GM21723 (cell line): ENCODE results near the gene ATXN1.
"Not testable (repeated sequence)": the region's sequence is repeated elsewhere in the genome, so short reads cannot be mapped to it uniquely, and the experiment has no call there.

Experiments
- ATAC-seq: cut with Tn5 transposase; IDR thresholded peaks from one replicate; pipeline ENCODE4 v1.9.1; 2021; ENCODE audit warnings: mild to moderate bottlenecking, moderate library complexity; ENCODE audit not compliant: unreplicated experiment

ATXN1 gene

DNA sequence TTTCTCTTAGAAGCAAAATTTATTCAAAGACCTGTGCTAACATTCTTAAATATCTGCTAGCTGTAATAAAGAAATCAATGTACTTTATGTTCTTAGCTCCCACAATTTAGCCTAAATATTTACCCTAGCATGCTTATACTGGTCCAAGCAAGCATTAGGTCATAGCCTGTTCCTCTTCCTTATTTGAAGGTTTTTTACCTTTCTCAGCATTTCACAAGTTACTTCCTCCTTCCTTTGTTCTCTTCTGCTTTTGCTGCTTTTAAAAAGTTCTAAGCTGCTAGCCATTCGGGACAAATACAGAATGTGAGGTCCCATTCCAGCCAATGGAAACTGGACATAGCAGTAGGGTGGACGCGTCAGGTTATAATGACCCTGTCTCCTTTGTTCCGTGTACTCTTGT lies 354.7 kb downstream of the ATXN1 start:
- ATAC-seq = not testable (repeated sequence)

- ATAC-seq = no peak
Observed at GRCh38 chr6:16405375-16405774, 355.9 kb downstream of the ATXN1 start.

GRCh38 chr6:16404456-16404855 lies 356.8 kb downstream of the ATXN1 start:
- no peak for ATAC-seq

GRCh38 chr6:16403831-16404230 lies 357.4 kb downstream of the ATXN1 start:
- ATAC-seq = no peak

DNA sequence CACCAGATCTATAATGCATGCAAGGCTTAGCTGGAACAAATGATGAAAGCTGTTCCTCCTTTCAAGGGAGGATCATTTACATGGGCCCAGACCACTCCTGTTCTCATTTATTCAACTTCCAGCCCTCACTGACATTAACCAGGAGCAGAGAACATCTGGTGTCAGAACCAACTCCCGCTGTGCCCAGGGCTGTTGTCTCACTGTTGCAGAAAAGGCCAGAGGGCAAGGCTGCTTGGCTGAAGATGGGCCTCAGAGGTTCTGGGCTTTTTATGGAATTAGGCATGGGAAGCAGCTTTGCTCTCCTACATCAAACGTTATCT lies 358.7 kb downstream of the ATXN1 start:
- ATAC-seq = no peak

DNA sequence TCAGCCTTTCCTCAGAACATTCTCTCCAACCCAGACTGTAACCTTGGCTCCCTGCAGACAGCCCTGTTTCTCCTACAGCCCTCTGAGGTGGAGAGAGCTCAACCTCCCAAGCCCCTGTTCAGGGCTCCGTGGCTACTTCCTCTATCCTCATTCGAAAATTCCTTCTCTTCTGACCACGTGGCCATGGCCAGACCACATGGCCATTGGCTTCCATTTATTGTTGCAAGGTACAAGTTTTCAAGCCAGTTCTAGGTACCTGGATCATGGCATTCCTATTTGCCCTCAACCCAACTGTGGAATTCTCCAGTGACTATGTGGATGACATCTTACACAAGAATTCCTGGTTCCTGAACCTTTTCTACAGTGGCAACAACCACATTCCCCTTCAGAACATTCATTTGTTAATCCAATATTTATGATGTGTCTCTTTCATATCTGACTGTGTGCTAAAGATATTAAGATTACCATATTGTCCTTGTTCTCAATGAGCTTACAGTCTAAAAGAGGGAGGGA lies 361.0 kb downstream of the ATXN1 start:
- ATAC-seq = no peak

DNA sequence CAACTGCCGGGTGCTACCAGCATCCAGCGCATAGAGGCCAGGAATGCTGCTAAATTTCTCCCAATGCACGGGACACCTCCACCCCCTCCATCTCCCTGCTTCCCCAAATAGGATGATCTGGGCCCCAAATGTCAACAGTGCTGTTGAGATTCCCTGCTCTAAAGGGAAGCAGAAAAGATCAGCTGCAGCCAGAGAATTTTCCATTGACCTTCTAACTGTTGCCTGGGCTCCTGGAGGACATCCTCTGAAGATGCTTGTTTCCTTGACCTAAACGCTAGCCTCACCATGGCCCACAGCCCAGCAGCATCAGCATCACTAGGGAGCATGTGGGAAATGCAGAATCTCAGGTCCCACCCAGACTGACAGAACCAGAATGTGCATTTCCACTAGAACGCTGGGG lies 361.6 kb downstream of the ATXN1 start:
- ATAC-seq = no peak

- no peak for ATAC-seq
Observed at GRCh38 chr6:16399158-16399557, 362.1 kb downstream of the ATXN1 start.

- no peak for ATAC-seq
Observed at GRCh38 chr6:16398587-16398986, 362.7 kb downstream of the ATXN1 start.

GRCh38 chr6:16397623-16398022 lies 363.6 kb downstream of the ATXN1 start:
- no peak for ATAC-seq

GRCh38 chr6:16396497-16397319 lies 364.6 kb downstream of the ATXN1 start:
- ATAC-seq = no peak

GRCh38 chr6:16394632-16395031 lies 366.6 kb downstream of the ATXN1 start:
- ATAC-seq = no peak

GRCh38 chr6:16393326-16393725 lies 367.9 kb downstream of the ATXN1 start:
- no peak for ATAC-seq

GRCh38 chr6:16392010-16392409 lies 369.2 kb downstream of the ATXN1 start:
- no peak for ATAC-seq

DNA sequence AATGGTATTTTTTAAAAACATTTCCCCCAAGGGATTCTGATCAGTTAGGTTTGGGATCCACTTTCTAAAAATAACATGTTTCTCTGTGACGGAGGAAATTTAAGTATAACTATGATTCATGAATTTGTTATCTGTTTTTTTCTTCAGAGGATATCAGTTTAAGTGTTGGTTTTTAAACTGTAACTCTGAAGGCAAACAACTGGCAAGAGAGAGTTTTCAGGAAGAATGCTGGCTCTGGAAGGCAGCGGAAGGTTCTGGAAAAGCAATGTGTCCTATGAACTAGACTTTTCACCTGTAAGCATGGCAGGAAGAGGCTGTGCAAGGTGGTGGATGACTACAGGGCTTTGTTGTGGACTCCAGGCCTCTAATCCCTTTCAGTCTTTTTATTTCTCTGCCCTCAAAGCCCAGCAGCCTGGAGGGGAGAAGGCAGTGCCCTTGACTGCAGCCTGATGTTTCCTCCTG lies 369.8 kb downstream of the ATXN1 start:
- no peak for ATAC-seq

- ATAC-seq = not testable (repeated sequence)
Observed at GRCh38 chr6:16390909-16391450, 370.3 kb downstream of the ATXN1 start.

DNA sequence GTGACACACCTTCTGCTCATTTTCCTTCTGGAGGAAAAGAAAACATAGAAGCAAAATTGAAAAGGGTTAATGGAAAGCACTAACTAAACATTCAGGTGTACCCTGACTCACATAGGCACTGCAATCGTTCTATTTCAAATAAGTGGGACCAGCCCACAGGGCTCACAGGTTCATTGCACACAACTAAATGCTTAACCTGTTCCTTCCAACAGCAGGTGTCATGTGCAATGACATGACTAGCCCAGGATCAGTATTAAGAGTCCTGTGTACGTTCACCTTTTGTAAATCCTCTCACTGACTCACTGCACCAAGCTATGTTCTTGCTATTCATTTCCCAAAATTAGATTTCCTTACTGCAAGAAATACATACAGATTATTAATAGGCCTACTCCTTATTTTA lies 371.6 kb downstream of the ATXN1 start:
- ATAC-seq = no peak

DNA sequence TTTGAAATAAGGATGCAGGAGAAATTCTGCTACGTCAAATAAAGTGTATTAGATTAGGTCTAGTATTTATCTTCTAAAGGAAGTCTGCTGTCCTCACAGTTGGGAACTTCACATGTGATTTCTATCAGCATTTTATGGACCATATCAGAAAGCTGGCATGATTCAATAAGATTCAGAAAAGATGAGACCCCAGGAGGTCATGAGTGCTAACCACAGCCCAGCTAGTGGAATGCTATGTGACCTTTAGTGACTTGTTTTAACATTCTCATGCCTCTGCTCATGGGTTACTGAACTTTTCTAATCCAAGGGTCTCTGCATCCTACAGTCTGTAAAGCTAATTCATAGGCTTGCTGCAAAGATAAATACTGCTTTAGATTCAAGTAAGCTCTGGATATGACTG lies 372.8 kb downstream of the ATXN1 start:
- no peak for ATAC-seq

- ATAC-seq = no peak
Observed at GRCh38 chr6:16386057-16386456, 375.2 kb downstream of the ATXN1 start.

- ATAC-seq = no peak
Observed at GRCh38 chr6:16383607-16384206, 377.6 kb downstream of the ATXN1 start.

- ATAC-seq = not testable (repeated sequence)
Observed at GRCh38 chr6:16381968-16382367, 379.3 kb downstream of the ATXN1 start.

DNA sequence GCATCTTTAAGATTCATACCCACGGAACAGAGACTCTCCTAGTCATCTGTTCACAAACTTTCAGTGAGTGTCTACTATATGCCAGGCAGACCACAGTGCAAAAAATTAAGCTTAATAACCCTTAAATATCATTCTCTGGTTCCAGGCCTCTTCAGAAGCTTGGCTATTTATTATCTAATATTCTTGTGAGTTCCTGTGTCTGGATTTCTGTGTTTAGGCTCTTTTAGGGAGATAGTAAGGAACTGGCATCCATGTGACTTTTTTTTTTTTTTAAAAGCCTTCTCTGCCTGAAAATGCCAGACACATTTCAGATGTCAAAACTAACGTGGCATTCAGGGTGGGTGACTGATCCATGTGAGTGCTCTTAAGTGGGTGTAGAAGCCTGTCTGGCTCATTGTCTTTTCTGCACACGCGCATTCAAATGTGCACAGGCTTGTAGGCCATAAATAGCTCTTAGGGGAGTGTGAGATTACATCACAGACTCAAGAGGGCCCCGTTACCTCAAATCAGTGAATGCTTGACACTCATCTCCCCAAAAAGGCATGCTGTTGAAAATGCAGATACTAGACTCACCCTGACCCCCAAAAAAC lies 380.9 kb downstream of the ATXN1 start:
- no peak for ATAC-seq
